HepG2 (cell line): ENCODE measurements around the gene BRK1. TPM values are rescaled to one million over a fixed set of nuclear protein-coding genes. Genes with fewer than 3 reads are reported as not detected.
"Not testable (repeated sequence)": the region's sequence is repeated elsewhere in the genome, so short reads cannot be mapped to it uniquely, and the experiment has no call there.

Source experiments
- ATAC-seq: fragments of 200-7000 bp; cut with Tn5 transposase; 3 replicates; pipeline ENCODE4 v1.9.1; 2020; ENCODE audit warnings: mild to moderate bottlenecking, moderate library complexity
- BruUV-seq: library from RNA; stranded (reverse); fragments of 400-500 nt; replicated peaks from 2 replicates; lab custom pipeline; 2021; lab: Mats Ljungman, UMichigan
- CTCF ChIA-PET: fragments of 300-600 bp; formaldehyde crosslinking; extraction: SDS; loops from one replicate; lab custom pipeline; 2021; ENCODE audit warnings: low total read pairs, inconsistent platforms, low intra/inter-chr PET ratio; lab: Yijun Ruan, JAX
- POLR2A ChIA-PET: fragments of 350-600 bp; sonication (Branson Sonifier 250); formaldehyde crosslinking; loops from one replicate; lab custom pipeline; 2020; ENCODE audit warnings: antibody characterized with exemption, inconsistent platforms; lab: Yijun Ruan, JAX
- DNase-seq: peaks from one replicate; pipeline ENCODE4 v3.0.0-alpha.2; 2015; ENCODE audit warnings: low spot score
- FAIRE-seq: peaks from 3 replicates; lab custom pipeline; 2011; peaks lifted over from hg19 to GRCh38; lab: Jason Lieb, UNC
- H2AFZ ChIP-seq: one replicate; pipeline ENCODE4 v1.6.1; 2011; ENCODE audit warnings: low read length, inconsistent platforms
- H3K27ac ChIP-seq: fragments of 300-600 bp; 3 replicates; pipeline ENCODE4 v1.8.0; 2011; ENCODE audit warnings: mixed run types, mild to moderate bottlenecking, mixed read lengths, low read length, inconsistent platforms; ENCODE audit not compliant: insufficient read depth; ENCODE audit errors: extremely low read length
- H3K27me3 ChIP-seq, 2 experiments: fragments of 200-600 bp in 1 of 2; 2 replicates in 1 of 2; 3 replicates in 1 of 2; pipeline versions ENCODE4 v1.6.0 to v1.8.0; 2011; ENCODE audit warnings: low read length in 2 of 2, mild to moderate bottlenecking in 2 of 2, moderate library complexity in 2 of 2, inconsistent platforms in 1 of 2; ENCODE audit not compliant: insufficient read depth in 2 of 2, control insufficient read depth in 1 of 2
- H3K36me3 ChIP-seq, 2 experiments: fragments of 200-600 bp in 1 of 2; replicated peaks in 1 of 2; 2 replicates in 1 of 2; 3 replicates in 1 of 2; pipeline versions ENCODE4 v1.5.1 to v1.8.0; 2011; ENCODE audit warnings: low read length in 2 of 2, inconsistent platforms in 1 of 2; ENCODE audit not compliant: insufficient read depth in 2 of 2, control insufficient read depth in 1 of 2
- H3K4me1 ChIP-seq: 2 replicates; pipeline ENCODE4 v1.5.1; 2012; ENCODE audit warnings: low read length, inconsistent platforms; ENCODE audit not compliant: insufficient read depth
- H3K4me2 ChIP-seq: 2 replicates; pipeline ENCODE4 v1.6.0; 2011; ENCODE audit warnings: low read depth, low read length, inconsistent platforms
- H3K4me3 ChIP-seq, 3 experiments: fragments of 200-600 bp in 1 of 3; sonication (generic), shearing (Covaris generic) in 1 of 3; replicated peaks in 1 of 3; 2 replicates each; pipeline ENCODE4 v1.5.1; 2011 to 2016; ENCODE audit warnings: low read length in 3 of 3, inconsistent platforms in 2 of 3, low read depth in 2 of 3, mild to moderate bottlenecking in 2 of 3, control low read depth in 1 of 3, mixed read lengths in 1 of 3; ENCODE audit not compliant: insufficient read depth in 1 of 3
- H3K79me2 ChIP-seq: one replicate; pipeline ENCODE4 v1.6.1; 2011; ENCODE audit warnings: low read length, inconsistent platforms; ENCODE audit not compliant: insufficient read depth
- H3K9ac ChIP-seq: 2 replicates; pipeline ENCODE4 v1.6.0; 2011; ENCODE audit warnings: mild to moderate bottlenecking, low read depth, low read length, inconsistent platforms; ENCODE audit not compliant: insufficient read depth
- H3K9me3 ChIP-seq: 2 replicates; pipeline ENCODE4 v1.5.1; 2012; ENCODE audit warnings: mild to moderate bottlenecking, low read length
- H4K20me1 ChIP-seq: 2 replicates; pipeline ENCODE4 v1.6.0; 2011; ENCODE audit warnings: inconsistent platforms, mild to moderate bottlenecking, low read length, moderate library complexity; ENCODE audit not compliant: insufficient read depth
- KDM1A ChIP-seq: IDR thresholded peaks from 2 replicates; pipeline ENCODE4 v1.6.1; 2016; ENCODE audit warnings: missing compliant biosample characterization
- NFRKB ChIP-seq: fragments of 450-650 bp; IDR thresholded peaks from 2 replicates; pipeline ENCODE4 v1.6.1; 2017
- SMAD3 ChIP-seq: sonication (generic); formaldehyde crosslinking; IDR thresholded peaks from 2 replicates; pipeline ENCODE4 v1.4.0; 2020; ENCODE audit warnings: missing genetic modification reagents
- ZMYM3 ChIP-seq: sonication (generic); formaldehyde crosslinking; IDR thresholded peaks from 2 replicates; pipeline ENCODE4 v1.5.1; 2020; ENCODE audit warnings: mild to moderate bottlenecking, missing genetic modification reagents
- ZNF329 ChIP-seq: sonication (generic); formaldehyde crosslinking; IDR thresholded peaks from 2 replicates; pipeline ENCODE4 v1.9.0; 2021; ENCODE audit warnings: low read depth, mild to moderate bottlenecking, missing genetic modification reagents
- ZNF460 ChIP-seq: sonication (generic); formaldehyde crosslinking; IDR thresholded peaks from 2 replicates; pipeline ENCODE4 v1.5.1; 2020; ENCODE audit warnings: missing genetic modification reagents, mild to moderate bottlenecking, borderline replicate concordance
- WGBS: methylation state at CpG from one replicate; pipeline ENCODE4 v1.1.6; 2017; ENCODE audit warnings: low lambda C conversion rate; 5-methylcytosine and 5-hydroxymethylcytosine counted together
- in situ Hi-C: cut with HindIII; loops from 2 replicates; pipeline ENCODE4 v1.10.0; 2017; ENCODE audit warnings: low pct_unique_long_range_greater_than_20kb; ENCODE audit not compliant: extremely low pct_ligation_motif_present
- intact Hi-C: fragments of 100-400 bp; cut with micrococcal nuclease; formaldehyde crosslinking; loops from one replicate; pipeline ENCODE4 v1.10.0; 2022; ENCODE audit not compliant: unreplicated experiment
- polyA plus RNA-seq, 8 experiments: library from polyadenylated mRNA; depleted of rRNA in 3 of 8; stranded (reverse) in 7 of 8; unstranded in 1 of 8; fragments of >200 nt; fragmentation: Illumina TruSeq in 4 of 8; extraction: Trizol in 4 of 8; gene quantifications; 2 replicates each; pipeline versions ENCODE4 v1.2.1 to v1.2.3, GENCODE V29; 2011 to 2016; ENCODE audit warnings: low read depth in 4 of 8, missing spikeins in 1 of 8, mixed read lengths in 1 of 8; ENCODE audit not compliant: insufficient read depth in 1 of 8
- total RNA-seq, 5 experiments: library from RNA; depleted of rRNA; stranded (reverse); fragments of >200 nt; fragmentation: Illumina TruSeq; extraction: Trizol; gene quantifications; 2 replicates each; pipeline ENCODE4 v1.2.3, GENCODE V29; 2016; ENCODE audit warnings: low read depth in 1 of 5
- TF ChIP-seq, protein P1 (sequence below): sonication (generic); formaldehyde crosslinking; IDR thresholded peaks from 2 replicates; pipeline ENCODE4 v1.4.0; 2020; ENCODE audit warnings: missing genetic modification reagents, borderline replicate concordance

Gene BRK1
- total and polyA plus RNA-seq, 2 of the 13 experiments (the other 11 are each of a cell fraction or from before 2014, with no cell fraction given): 118 to 155 TPM

DNA sequence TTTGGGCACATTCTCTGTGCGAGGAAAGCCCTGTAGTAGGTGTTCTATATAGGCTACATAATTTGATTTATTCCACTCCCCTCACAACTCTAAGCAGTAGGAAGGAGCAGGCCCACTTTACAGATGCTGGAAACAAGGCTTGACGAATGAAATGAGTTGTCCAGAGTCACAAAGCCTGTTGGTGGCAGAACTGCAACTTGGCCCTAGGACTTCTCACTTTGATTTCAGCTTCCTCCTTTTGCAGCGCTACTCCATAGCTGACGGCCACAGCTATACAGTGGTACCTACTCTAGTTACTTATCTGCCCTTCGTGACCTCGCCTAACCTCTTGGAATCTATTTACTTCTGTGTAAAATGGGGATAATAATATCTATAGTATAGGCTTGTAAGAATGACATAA, 46.7 kb downstream of the BRK1 start (continued):
- TF ChIP-seq, protein P1, sequence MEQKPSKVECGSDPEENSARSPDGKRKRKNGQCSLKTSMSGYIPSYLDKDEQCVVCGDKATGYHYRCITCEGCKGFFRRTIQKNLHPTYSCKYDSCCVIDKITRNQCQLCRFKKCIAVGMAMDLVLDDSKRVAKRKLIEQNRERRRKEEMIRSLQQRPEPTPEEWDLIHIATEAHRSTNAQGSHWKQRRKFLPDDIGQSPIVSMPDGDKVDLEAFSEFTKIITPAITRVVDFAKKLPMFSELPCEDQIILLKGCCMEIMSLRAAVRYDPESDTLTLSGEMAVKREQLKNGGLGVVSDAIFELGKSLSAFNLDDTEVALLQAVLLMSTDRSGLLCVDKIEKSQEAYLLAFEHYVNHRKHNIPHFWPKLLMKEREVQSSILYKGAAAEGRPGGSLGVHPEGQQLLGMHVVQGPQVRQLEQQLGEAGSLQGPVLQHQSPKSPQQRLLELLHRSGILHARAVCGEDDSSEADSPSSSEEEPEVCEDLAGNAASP: peak; percentile 41; the same call in 1 of the 2 replicates
- 0 out of 2 replicates have a peak, but pooled peaks have one; percentile 25 for TF ChIP-seq KDM1A (CRISPR knock-in tag)
- no peak for TF ChIP-seq SMAD3 (CRISPR knock-in tag)
- no peak for TF ChIP-seq NFRKB
- TF ChIP-seq ZMYM3: peak; percentile 62; the same call in 1 of the 2 replicates
- no peak for TF ChIP-seq ZNF329

DNA sequence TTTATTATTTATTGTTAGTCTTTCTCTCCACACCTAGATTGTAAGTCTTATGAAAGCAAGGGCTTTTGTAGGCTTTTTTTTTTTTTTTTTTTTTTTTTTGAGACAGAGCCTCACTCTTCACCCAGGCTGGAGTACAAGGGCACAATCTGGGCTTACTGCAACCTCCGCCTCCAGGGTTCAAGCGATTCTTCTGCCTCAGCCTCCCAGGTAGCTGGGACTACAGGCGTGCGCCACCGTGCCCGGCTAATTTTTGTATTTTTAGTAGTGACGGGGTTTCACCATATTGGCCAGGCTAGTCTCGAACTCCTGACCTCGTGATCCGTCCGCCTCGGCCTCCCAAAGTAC, 48.7 kb downstream of the BRK1 start:
- intact Hi-C loops: loop anchor here (1.0 to 5.0 kb wide), 2 partner anchors 38 to 61 kb away; no protein-coding TSS in a partner anchor
- ATAC-seq, H3K27me3 ChIP-seq, BruUV-seq, H3K9me3 ChIP-seq: not testable (repeated sequence)
- in situ Hi-C loops: loop anchor here (10.0 kb wide), 1 partner anchor 61 kb away; no protein-coding TSS in a partner anchor
- H3K4me3 ChIP-seq: peak overlapping the region in 2 of 3 experiments; percentile 85 to 95; a peak in 4 of 6 replicates
- peak; percentile 68; the same call in 1 of the 2 replicates for TF ChIP-seq ZNF460 (CRISPR knock-in tag)
- TF ChIP-seq, all 625 proteins: peak for 1; not testable (repeated sequence) for 624
- not testable (repeated sequence) for DNase-seq, H2AFZ ChIP-seq, H4K20me1 ChIP-seq, H3K27ac ChIP-seq, FAIRE-seq, H3K36me3 ChIP-seq
- Histone ChIP-seq H3K79me2 (peaks cover 18% of the 10 kb centered on the region), H3K4me1 (peaks cover 64% of the 10 kb centered on the region), H3K4me2 (peak overlapping the region; percentile 98), H3K9ac (0 out of 2 replicates have a peak overlapping the region, but pooled peaks have one; percentile 93)
- 40% methylated on average over 12 of the region's 12 CpGs for WGBS
- CTCF ChIA-PET: interaction anchor here (2.2 kb wide), 1 partner anchor 61 kb away, joined by 8 read pairs; no protein-coding TSS in a partner anchor
- POLR2A ChIA-PET: interaction anchor here (3.1 to 3.3 kb wide), 2 partner anchors 23 to 41 kb away, joined by 14 to 38 read pairs; partner anchors contain the start of gene VHL
